Mesendoderm (in vitro differentiated cells): ENCODE results near the gene FGGY.

ENCODE experiments used
- DNase-seq: peaks from one replicate; pipeline ENCODE4 v3.0.0; 2013
- H2AK5ac ChIP-seq: 2 replicates; pipeline ENCODE4 v1.6.1; 2013; ENCODE audit warnings: low read length, inconsistent platforms
- H2BK120ac ChIP-seq: 2 replicates; pipeline ENCODE4 v1.6.1; 2013; ENCODE audit warnings: low read depth, mild to moderate bottlenecking, low read length, moderate library complexity, mixed read lengths
- H2BK15ac ChIP-seq: replicated peaks from 2 replicates; pipeline ENCODE4 v1.6.1; 2013; ENCODE audit warnings: low read depth, mild to moderate bottlenecking, moderate library complexity
- H2BK5ac ChIP-seq: 2 replicates; pipeline ENCODE4 v1.6.1; 2013; ENCODE audit warnings: low read length, inconsistent platforms
- H3K18ac ChIP-seq: 2 replicates; pipeline ENCODE4 v1.6.1; 2013; ENCODE audit warnings: mild to moderate bottlenecking, low read length, mixed read lengths
- H3K23ac ChIP-seq: one replicate; pipeline ENCODE4 v1.6.1; 2013; ENCODE audit warnings: low read length
- H3K27ac ChIP-seq: 2 replicates; pipeline ENCODE4 v1.5.1; 2013; ENCODE audit warnings: low read depth, mild to moderate bottlenecking, inconsistent platforms, low read length, moderate library complexity
- H3K27me3 ChIP-seq: 2 replicates; pipeline ENCODE4 v1.6.1; 2013; ENCODE audit warnings: low read length, control low read depth, mild to moderate bottlenecking, inconsistent platforms; ENCODE audit not compliant: insufficient read depth, poor library complexity
- H3K36me3 ChIP-seq: 2 replicates; pipeline ENCODE4 v1.6.1; 2013; ENCODE audit warnings: low read length, inconsistent platforms; ENCODE audit not compliant: control insufficient read depth, insufficient read depth
- H3K4ac ChIP-seq: one replicate; pipeline ENCODE4 v1.6.1; 2013; ENCODE audit warnings: low read depth, mild to moderate bottlenecking, low read length, moderate library complexity
- H3K4me1 ChIP-seq: 2 replicates; pipeline ENCODE4 v1.6.1; 2013; ENCODE audit warnings: low read depth, low read length, inconsistent platforms; ENCODE audit not compliant: control insufficient read depth
- H3K4me2 ChIP-seq: 2 replicates; pipeline ENCODE4 v1.6.1; 2013; ENCODE audit warnings: low read length
- H3K4me3 ChIP-seq: 2 replicates; pipeline ENCODE4 v1.5.1; 2013; ENCODE audit warnings: mild to moderate bottlenecking, low read length
- H3K56ac ChIP-seq: one replicate; pipeline ENCODE4 v1.6.1; 2013; ENCODE audit warnings: low read length
- H3K79me1 ChIP-seq: 2 replicates; pipeline ENCODE4 v1.6.1; 2013; ENCODE audit warnings: low read length, inconsistent platforms
- H3K79me2 ChIP-seq: 2 replicates; pipeline ENCODE4 v1.6.1; 2013; ENCODE audit warnings: mild to moderate bottlenecking, low read length; ENCODE audit not compliant: control insufficient read depth, insufficient read depth
- H3K9ac ChIP-seq: 2 replicates; pipeline ENCODE4 v1.6.1; 2013; ENCODE audit warnings: low read length, inconsistent platforms
- H4K5ac ChIP-seq: one replicate; pipeline ENCODE4 v1.6.1; 2013; ENCODE audit warnings: low read length
- H4K8ac ChIP-seq: one replicate; pipeline ENCODE4 v1.6.1; 2013; ENCODE audit warnings: low read depth, mild to moderate bottlenecking, control low read depth, low read length, moderate library complexity
- WGBS: extraction: QIAGEN DNeasy Blood & Tissue Kit; methylation state at CpG from one replicate; pipeline ENCODE4 v1.1.7; 2013; ENCODE audit warnings: low lambda C conversion rate, missing lambda C conversion rate; ENCODE audit not compliant: insufficient coverage; ENCODE audit errors: extremely low coverage; 5-methylcytosine and 5-hydroxymethylcytosine counted together

The FGGY gene

DNA sequence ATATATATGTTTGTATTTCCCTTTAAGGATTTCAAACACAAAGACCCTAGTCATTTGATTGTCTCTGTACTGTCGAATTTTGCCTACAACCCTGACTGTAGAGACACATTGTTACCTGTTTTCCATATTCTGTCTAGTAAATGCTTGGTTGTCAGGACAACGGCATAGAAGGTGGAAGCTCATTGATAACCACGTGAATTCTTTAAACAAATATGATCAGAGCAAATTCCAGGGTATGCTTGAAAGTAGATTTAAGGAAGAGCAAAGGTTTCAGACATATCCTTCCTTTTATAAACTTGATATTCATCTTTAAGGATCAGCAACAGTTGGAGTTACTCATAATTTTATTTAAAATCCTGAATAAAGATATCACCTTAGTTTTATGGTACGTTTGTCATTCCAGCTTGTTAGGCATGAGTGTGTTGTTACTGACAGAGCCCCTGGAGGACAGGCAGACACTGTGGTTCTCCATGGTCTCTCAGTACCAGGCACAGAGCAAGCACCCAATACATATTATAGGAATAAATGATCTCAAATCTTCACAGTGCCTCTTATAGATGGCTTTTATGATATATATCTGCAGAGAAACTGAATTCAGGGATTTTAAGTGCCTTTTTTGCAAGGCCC is 203.2 kb downstream of the FGGY start:
- H2AK5ac ChIP-seq = no peak overlapping the region
- no CpG with 5 or more reads among the region's 4 CpGs for WGBS
- H3K23ac ChIP-seq = no peak overlapping the region
- H3K56ac ChIP-seq = no peak overlapping the region
- H3K18ac ChIP-seq = no peak overlapping the region
- no peak overlapping the region for H4K8ac ChIP-seq
- no peaks in the 10 kb centered on the region for H3K79me2 ChIP-seq
- no peak overlapping the region for H2BK5ac ChIP-seq
- H4K5ac ChIP-seq = no peak overlapping the region
- no peak overlapping the region for H2BK15ac ChIP-seq
- no peaks in the 10 kb centered on the region for H3K27me3 ChIP-seq
- no peak overlapping the region for H3K4ac ChIP-seq
- H3K4me3 ChIP-seq = no peak overlapping the region
- no peaks in the 10 kb centered on the region for H3K79me1 ChIP-seq
- no peak overlapping the region for H3K27ac ChIP-seq
- no peaks in the 10 kb centered on the region for H3K36me3 ChIP-seq
- H3K9ac ChIP-seq = no peak overlapping the region
- no peak overlapping the region for H2BK120ac ChIP-seq
- no peak for DNase-seq
- H3K4me2 ChIP-seq = no peak overlapping the region
- no peaks in the 10 kb centered on the region for H3K4me1 ChIP-seq

DNA sequence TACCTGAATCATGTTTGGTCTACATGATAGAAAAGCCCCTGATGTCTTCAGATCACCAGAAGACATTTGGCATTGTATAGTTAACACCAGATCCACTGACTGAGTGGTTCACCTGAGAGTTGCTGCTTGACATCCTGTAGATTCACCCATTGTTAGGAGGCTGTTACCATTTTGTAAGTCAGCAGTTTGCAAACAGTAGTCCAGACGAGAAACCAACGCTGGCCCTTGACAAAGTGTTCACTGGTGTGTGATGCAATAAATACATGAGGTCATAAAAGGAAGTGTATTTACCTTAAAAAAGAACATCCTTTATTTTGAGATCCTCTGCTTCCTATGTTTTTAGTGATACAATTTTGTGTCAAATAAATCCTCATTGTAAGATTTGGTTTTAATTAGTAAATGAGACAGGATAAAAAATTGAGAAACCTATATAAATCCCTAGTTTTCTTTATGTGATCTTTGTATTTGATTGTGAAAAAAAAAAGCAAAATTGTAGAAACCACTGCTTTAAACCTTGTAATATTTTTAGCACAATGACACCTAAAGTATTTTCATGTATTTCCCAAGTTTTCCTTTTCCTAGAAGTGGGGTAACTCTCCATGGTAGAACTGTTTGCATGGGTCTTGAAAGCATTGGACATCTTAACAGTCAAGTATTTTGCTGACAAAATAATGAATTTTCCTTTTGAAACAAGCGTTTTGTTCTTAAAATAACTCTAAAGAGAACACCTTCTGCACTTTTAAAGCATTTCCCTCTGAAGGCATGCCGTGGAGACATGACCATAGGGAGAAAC is 204.3 kb downstream of the FGGY start:
- no peak overlapping the region for H3K4me3 ChIP-seq
- H3K27me3 ChIP-seq = no peaks in the 10 kb centered on the region
- no peak overlapping the region for H3K4me2 ChIP-seq
- H2BK15ac ChIP-seq = no peak overlapping the region
- no peak overlapping the region for H3K56ac ChIP-seq
- H2BK120ac ChIP-seq = no peak overlapping the region
- no peak overlapping the region for H3K18ac ChIP-seq
- WGBS = no CpG with 5 or more reads among the region's 4 CpGs
- H3K27ac ChIP-seq = no peak overlapping the region
- no peak overlapping the region for H4K5ac ChIP-seq
- DNase-seq = no peak
- no peak overlapping the region for H3K9ac ChIP-seq
- H3K4ac ChIP-seq = no peak overlapping the region
- no peak overlapping the region for H4K8ac ChIP-seq
- no peaks in the 10 kb centered on the region for H3K4me1 ChIP-seq
- H3K23ac ChIP-seq = no peak overlapping the region
- H3K79me1 ChIP-seq = no peaks in the 10 kb centered on the region
- no peak overlapping the region for H2BK5ac ChIP-seq
- no peaks in the 10 kb centered on the region for H3K36me3 ChIP-seq
- H2AK5ac ChIP-seq = no peak overlapping the region
- H3K79me2 ChIP-seq = no peaks in the 10 kb centered on the region

DNA sequence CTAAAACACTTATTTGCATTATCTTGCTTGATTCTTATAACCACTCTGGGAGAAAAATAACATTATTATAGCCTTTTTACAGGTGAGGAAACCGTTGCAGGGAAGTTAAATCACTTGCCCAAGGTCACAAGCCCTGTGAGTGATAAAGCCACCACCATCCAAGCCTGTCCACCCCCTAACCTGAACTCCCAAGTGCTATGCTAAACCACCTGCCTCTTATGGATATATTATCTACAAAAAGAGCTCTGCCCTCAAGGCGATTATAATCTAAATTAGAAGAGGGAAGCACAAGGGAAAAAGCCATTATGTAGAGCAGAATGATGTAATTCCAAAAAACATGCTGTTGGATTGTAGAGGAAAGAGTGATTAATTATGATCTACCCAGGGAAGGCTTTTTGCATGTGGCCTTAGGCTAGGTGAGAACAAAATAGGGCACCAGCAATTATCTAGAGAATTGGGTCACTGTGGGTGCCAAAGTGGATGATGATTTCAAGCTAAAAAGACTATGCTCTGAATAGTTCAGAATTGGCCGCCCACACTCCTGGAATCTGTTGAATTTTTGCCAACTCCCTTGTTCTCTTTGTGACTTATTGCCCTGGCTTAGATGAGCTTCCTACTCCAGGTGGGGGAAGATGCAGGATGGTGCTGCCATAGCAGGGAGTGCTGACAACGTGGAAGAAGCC is 205.3 kb downstream of the FGGY start:
- no peak overlapping the region for H2BK5ac ChIP-seq
- H3K56ac ChIP-seq = no peak overlapping the region
- no peak overlapping the region for H3K4me3 ChIP-seq
- H3K23ac ChIP-seq = no peak overlapping the region
- no CpG with 5 or more reads among the region's 4 CpGs for WGBS
- H2BK120ac ChIP-seq = no peak overlapping the region
- no peak overlapping the region for H3K4me2 ChIP-seq
- H3K79me1 ChIP-seq = no peaks in the 10 kb centered on the region
- H3K9ac ChIP-seq = no peak overlapping the region
- no peaks in the 10 kb centered on the region for H3K79me2 ChIP-seq
- H4K5ac ChIP-seq = no peak overlapping the region
- no peaks in the 10 kb centered on the region for H3K27me3 ChIP-seq
- H2AK5ac ChIP-seq = no peak overlapping the region
- H3K4ac ChIP-seq = no peak overlapping the region
- H3K18ac ChIP-seq = no peak overlapping the region
- H3K27ac ChIP-seq = no peak overlapping the region
- no peak overlapping the region for H4K8ac ChIP-seq
- no peak overlapping the region for H2BK15ac ChIP-seq
- H3K36me3 ChIP-seq = no peaks in the 10 kb centered on the region
- DNase-seq = no peak
- no peaks in the 10 kb centered on the region for H3K4me1 ChIP-seq

DNA sequence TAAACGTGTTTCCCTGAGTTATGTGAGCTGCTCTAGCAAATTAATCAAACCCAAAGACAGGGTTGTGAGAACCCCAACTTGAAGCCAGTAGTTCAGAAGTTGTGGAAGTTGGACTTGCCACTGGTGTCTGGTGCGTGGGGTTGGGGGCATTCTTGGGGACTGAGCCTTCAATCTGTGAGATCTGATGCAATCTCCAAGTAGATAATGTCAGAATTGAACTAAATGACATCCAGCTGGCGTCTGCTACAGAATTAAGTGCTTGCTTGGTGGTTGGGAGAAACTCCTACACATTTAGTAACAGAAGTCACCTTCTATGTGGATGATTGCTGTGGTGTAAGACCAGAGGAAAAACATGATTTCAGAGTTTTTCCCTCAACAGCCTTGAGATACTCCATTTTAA is 207.4 kb downstream of the FGGY start:
- no peak overlapping the region for H3K27ac ChIP-seq
- WGBS = no CpG with 5 or more reads among the region's 3 CpGs
- no peak overlapping the region for H3K18ac ChIP-seq
- H2BK120ac ChIP-seq = no peak overlapping the region
- H3K56ac ChIP-seq = no peak overlapping the region
- no peak overlapping the region for H3K23ac ChIP-seq
- H3K4ac ChIP-seq = no peak overlapping the region
- no peaks in the 10 kb centered on the region for H3K27me3 ChIP-seq
- no peak overlapping the region for H3K9ac ChIP-seq
- no peak overlapping the region for H2BK15ac ChIP-seq
- H3K4me2 ChIP-seq = no peak overlapping the region
- no peak overlapping the region for H2AK5ac ChIP-seq
- no peaks in the 10 kb centered on the region for H3K36me3 ChIP-seq
- H3K79me1 ChIP-seq = no peaks in the 10 kb centered on the region
- no peaks in the 10 kb centered on the region for H3K79me2 ChIP-seq
- H4K5ac ChIP-seq = no peak overlapping the region
- no peak overlapping the region for H4K8ac ChIP-seq
- H3K4me1 ChIP-seq = no peaks in the 10 kb centered on the region
- no peak overlapping the region for H3K4me3 ChIP-seq
- DNase-seq = no peak
- no peak overlapping the region for H2BK5ac ChIP-seq

DNA sequence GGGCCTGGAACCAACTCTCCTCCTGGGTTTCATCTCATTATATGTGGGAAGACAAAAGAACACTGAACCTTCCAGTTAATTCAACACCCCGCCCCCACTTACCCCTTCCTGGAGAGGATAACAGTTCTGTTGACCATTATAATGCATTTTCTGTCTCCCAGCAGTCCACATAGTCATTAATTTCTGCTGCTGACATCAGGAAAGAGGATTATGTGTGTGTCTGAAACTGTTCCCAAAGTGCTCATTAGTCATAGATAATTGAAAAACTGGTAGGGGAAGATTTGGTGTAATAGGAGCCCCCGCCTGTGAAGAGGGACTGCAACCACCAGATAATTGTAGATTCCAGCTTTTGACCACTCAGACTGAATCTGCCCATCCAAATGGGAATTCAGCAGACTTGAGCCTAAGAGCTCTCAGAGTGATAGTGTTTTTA is 208.7 kb downstream of the FGGY start:
- no peak overlapping the region for H2BK5ac ChIP-seq

More for the DNA sequence above, 208.7 kb downstream of the FGGY start:
- Histone ChIP-seq H3K23ac (no peak overlapping the region), H3K56ac (no peak overlapping the region), H2BK15ac (no peak overlapping the region), H3K79me2 (no peaks in the 10 kb centered on the region), H3K4me3 (no peak overlapping the region), H3K79me1 (no peaks in the 10 kb centered on the region), H3K9ac (no peak overlapping the region), H3K4ac (no peak overlapping the region), H2BK120ac (no peak overlapping the region), H3K4me1 (no peaks in the 10 kb centered on the region), H3K18ac (no peak overlapping the region), H3K27ac (no peak overlapping the region), H2AK5ac (no peak overlapping the region), H3K4me2 (no peak overlapping the region), H4K8ac (no peak overlapping the region), H4K5ac (no peak overlapping the region), H3K36me3 (no peaks in the 10 kb centered on the region), H3K27me3 (no peaks in the 10 kb centered on the region)
- WGBS = no CpG with 5 or more reads among the region's 2 CpGs
- no peak for DNase-seq
